C4-2B (cell line): Measurements from ENCODE around the gene NAP1L4.

Source experiments
- ZFX ChIP-seq: fragments of 450-650 bp; IDR thresholded peaks from 2 replicates; pipeline ENCODE4 v1.6.1; 2017
- TF ChIP-seq, protein P1 (sequence below): fragments of 450-650 bp; conservative IDR thresholded peaks from 2 replicates; pipeline ENCODE4 v1.5.1; 2017; ENCODE audit warnings: mild to moderate bottlenecking

DNA sequence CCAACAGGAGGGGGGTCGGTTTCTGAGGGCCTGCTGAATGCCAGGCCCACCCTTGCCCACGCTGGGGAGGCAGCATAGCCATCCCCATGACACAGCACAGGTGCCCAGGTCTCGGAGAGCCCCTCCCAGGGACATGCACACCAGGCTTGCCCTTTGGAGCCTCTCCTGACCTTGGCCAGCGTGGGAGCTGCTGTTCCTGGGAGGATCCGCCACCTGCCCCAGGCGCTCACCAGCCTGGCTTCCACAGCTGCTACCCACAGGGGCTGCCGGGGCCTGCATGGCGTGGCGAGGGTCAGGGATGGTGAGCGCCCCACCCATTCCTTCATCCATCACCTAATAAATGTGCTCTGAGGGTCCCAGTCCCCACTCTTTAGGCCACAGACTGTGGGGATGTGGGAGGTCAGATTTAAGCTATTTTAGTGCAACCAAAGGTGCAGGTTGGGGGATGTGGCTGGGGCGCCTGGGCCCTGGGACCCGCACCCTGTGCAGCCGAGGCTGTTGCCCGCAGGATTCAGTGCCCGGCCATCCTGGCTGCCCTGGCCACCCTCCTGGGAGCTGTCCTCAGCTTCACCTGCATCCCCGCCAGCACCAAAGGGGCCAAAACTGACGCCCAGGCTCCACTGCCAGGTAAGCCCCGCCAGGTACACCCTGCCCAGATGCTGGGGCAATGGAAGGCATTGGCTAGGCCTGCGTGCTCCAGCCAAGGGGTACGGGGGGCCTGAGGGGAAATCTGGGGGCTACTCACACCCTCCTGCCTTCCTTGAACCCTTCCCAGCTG lies 75.8 kb downstream of the NAP1L4 start:
- TF ChIP-seq, protein P1, sequence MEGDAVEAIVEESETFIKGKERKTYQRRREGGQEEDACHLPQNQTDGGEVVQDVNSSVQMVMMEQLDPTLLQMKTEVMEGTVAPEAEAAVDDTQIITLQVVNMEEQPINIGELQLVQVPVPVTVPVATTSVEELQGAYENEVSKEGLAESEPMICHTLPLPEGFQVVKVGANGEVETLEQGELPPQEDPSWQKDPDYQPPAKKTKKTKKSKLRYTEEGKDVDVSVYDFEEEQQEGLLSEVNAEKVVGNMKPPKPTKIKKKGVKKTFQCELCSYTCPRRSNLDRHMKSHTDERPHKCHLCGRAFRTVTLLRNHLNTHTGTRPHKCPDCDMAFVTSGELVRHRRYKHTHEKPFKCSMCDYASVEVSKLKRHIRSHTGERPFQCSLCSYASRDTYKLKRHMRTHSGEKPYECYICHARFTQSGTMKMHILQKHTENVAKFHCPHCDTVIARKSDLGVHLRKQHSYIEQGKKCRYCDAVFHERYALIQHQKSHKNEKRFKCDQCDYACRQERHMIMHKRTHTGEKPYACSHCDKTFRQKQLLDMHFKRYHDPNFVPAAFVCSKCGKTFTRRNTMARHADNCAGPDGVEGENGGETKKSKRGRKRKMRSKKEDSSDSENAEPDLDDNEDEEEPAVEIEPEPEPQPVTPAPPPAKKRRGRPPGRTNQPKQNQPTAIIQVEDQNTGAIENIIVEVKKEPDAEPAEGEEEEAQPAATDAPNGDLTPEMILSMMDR: no peak
- TF ChIP-seq ZFX: no peak
